HEK293T (cell line): ENCODE measurements around the gene LRPAP1.

ENCODE experiments used
- CTCF ChIA-PET: fragments of 350-600 bp; formaldehyde crosslinking; extraction: SDS; loops from one replicate; lab custom pipeline; 2021; ENCODE audit warnings: antibody characterized with exemption, inconsistent platforms; lab: Yijun Ruan, JAX
- POLR2A ChIA-PET: fragments of 350-600 bp; formaldehyde crosslinking; extraction: SDS; loops from one replicate; lab custom pipeline; 2020; ENCODE audit warnings: antibody characterized with exemption, inconsistent platforms; lab: Yijun Ruan, JAX
- DNase-seq: peaks from one replicate; pipeline ENCODE4 v3.0.0; 2012; ENCODE audit warnings: mixed read lengths; ENCODE audit errors: extremely low spot score
- ARNT ChIP-seq: fragments of 450-650 bp; IDR thresholded peaks from 2 replicates; pipeline ENCODE4 v1.6.1; 2017; ENCODE audit warnings: mild to moderate bottlenecking
- BHLHE40 ChIP-seq: fragments of 450-650 bp; IDR thresholded peaks from 2 replicates; pipeline ENCODE4 v1.6.1; 2016; ENCODE audit warnings: mild to moderate bottlenecking, moderate library complexity, borderline replicate concordance
- CTBP1 ChIP-seq: fragments of 450-650 bp; IDR thresholded peaks from 2 replicates; pipeline ENCODE4 v1.6.1; 2016; ENCODE audit warnings: borderline replicate concordance
- ELF4 ChIP-seq: fragments of 450-650 bp; IDR thresholded peaks from 2 replicates; pipeline ENCODE4 v1.6.1; 2017; ENCODE audit warnings: antibody characterized with exemption
- FOXA1 ChIP-seq: fragments of 450-650 bp; IDR thresholded peaks from 2 replicates; pipeline ENCODE4 v1.6.1; 2016; ENCODE audit warnings: mild to moderate bottlenecking
- FOXK2 ChIP-seq: fragments of 450-650 bp; IDR thresholded peaks from 2 replicates; pipeline ENCODE4 v1.6.1; 2016; ENCODE audit warnings: mild to moderate bottlenecking
- FOXM1 ChIP-seq: fragments of 450-650 bp; IDR thresholded peaks from 2 replicates; pipeline ENCODE4 v1.6.1; 2017; ENCODE audit warnings: mild to moderate bottlenecking, borderline replicate concordance
- HDGF ChIP-seq: fragments of 450-650 bp; IDR thresholded peaks from 2 replicates; pipeline ENCODE4 v1.6.1; 2017; ENCODE audit warnings: antibody characterized with exemption, borderline replicate concordance
- L3MBTL2 ChIP-seq: fragments of 450-650 bp; conservative IDR thresholded peaks from 2 replicates; pipeline ENCODE4 v1.6.1; 2016; ENCODE audit warnings: mild to moderate bottlenecking
- LEF1 ChIP-seq: fragments of 450-650 bp; IDR thresholded peaks from 2 replicates; pipeline ENCODE4 v1.6.1; 2017; ENCODE audit warnings: mild to moderate bottlenecking, borderline replicate concordance
- NFRKB ChIP-seq: fragments of 450-650 bp; IDR thresholded peaks from 2 replicates; pipeline ENCODE4 v1.6.1; 2016; ENCODE audit warnings: mild to moderate bottlenecking, moderate library complexity
- PKNOX1 ChIP-seq: fragments of 450-650 bp; IDR thresholded peaks from 2 replicates; pipeline ENCODE4 v1.6.1; 2016
- SP1 ChIP-seq: fragments of 450-650 bp; IDR thresholded peaks from 2 replicates; pipeline ENCODE4 v1.6.1; 2017
- SUZ12 ChIP-seq: fragments of 450-650 bp; IDR thresholded peaks from 2 replicates; pipeline ENCODE4 v1.6.1; 2016; ENCODE audit warnings: mild to moderate bottlenecking
- TARDBP ChIP-seq: fragments of 450-650 bp; IDR thresholded peaks from 2 replicates; pipeline ENCODE4 v1.6.1; 2016
- ZNF384 ChIP-seq: fragments of 450-650 bp; IDR thresholded peaks from 2 replicates; pipeline ENCODE4 v1.6.1; 2016

The LRPAP1 gene

GRCh38 chr4:3497523-3498389 lies 34.5 kb downstream of the LRPAP1 start:
- ChIA-PET CTCF (no interaction called here), POLR2A (no interaction called here)
- DNase-seq, result no peak
- no peak for TF ChIP-seq FOXM1

GRCh38 chr4:3497095-3497494 lies 35.1 kb downstream of the LRPAP1 start:
- DNase-seq, result no peak
- CTCF ChIA-PET, result no interaction called here
- POLR2A ChIA-PET, result no interaction called here
- TF ChIP-seq NFRKB (no peak), TARDBP (no peak), SP1 (no peak), LEF1 (no peak), ELF4 (no peak), HDGF (no peak), PKNOX1 (no peak), FOXM1 (no peak), CTBP1 (no peak), ZNF384 (no peak), ARNT (no peak), SUZ12 (no peak), FOXK2 (no peak), FOXA1 (no peak), L3MBTL2 (no peak), BHLHE40 (no peak)

GRCh38 chr4:3496021-3496420 lies 36.2 kb downstream of the LRPAP1 start:
- TF ChIP-seq HDGF (no peak), SP1 (no peak), L3MBTL2 (no peak), PKNOX1 (no peak), BHLHE40 (no peak), LEF1 (no peak), ARNT (no peak), ZNF384 (no peak), FOXM1 (no peak), TARDBP (no peak), NFRKB (no peak), ELF4 (no peak), FOXK2 (no peak), FOXA1 (no peak), CTBP1 (no peak), SUZ12 (no peak)
- POLR2A ChIA-PET, result no interaction called here
- DNase-seq, result no peak
- CTCF ChIA-PET, result no interaction called here

GRCh38 chr4:3495204-3495975 lies 36.8 kb downstream of the LRPAP1 start:
- no peak for DNase-seq
- ChIA-PET POLR2A (no interaction called here), CTCF (no interaction called here)

GRCh38 chr4:3494462-3494871 lies 37.8 kb downstream of the LRPAP1 start:
- POLR2A ChIA-PET, result no interaction called here
- CTCF ChIA-PET, result interaction anchor here (1.0 to 1.7 kb wide), 2 partner anchors 14 to 20 kb away, joined by 3 to 8 read pairs; no protein-coding TSS in a partner anchor
- no peak for TF ChIP-seq FOXM1
- TF ChIP-seq ZNF384, result no peak
- no peak for TF ChIP-seq ARNT
- no peak for TF ChIP-seq BHLHE40
- no peak for TF ChIP-seq L3MBTL2
- DNase-seq, result no peak

More at GRCh38 chr4:3495204-3495975, 36.8 kb downstream of the LRPAP1 start:
- no peak for TF ChIP-seq LEF1
- no peak for TF ChIP-seq ELF4
- TF ChIP-seq HDGF, result no peak
- no peak for TF ChIP-seq PKNOX1
- TF ChIP-seq NFRKB, result no peak
- TF ChIP-seq SUZ12, result no peak
- no peak for TF ChIP-seq SP1
- TF ChIP-seq FOXA1, result no peak
- no peak for TF ChIP-seq ZNF384

- TF ChIP-seq FOXA1 (no peak), TARDBP (no peak), BHLHE40 (no peak), ZNF384 (no peak), NFRKB (no peak), ELF4 (no peak), L3MBTL2 (no peak), CTBP1 (no peak), LEF1 (no peak), HDGF (no peak), SP1 (no peak)
- no peak for DNase-seq
- CTCF ChIA-PET, result interaction anchor here (1.0 to 1.7 kb wide), 2 partner anchors 13 to 21 kb away, joined by 3 to 8 read pairs; no protein-coding TSS in a partner anchor
- POLR2A ChIA-PET, result no interaction called here
Observed at GRCh38 chr4:3493720-3494461, 38.3 kb downstream of the LRPAP1 start.
